SKM-1 (cell line): Measurements from ENCODE around the gene LSMEM2.
"Not testable (repeated sequence)": the region's sequence is repeated elsewhere in the genome, so short reads cannot be mapped to it uniquely, and the experiment has no call there.

Experiments
- DNase-seq: peaks from one replicate; lab custom pipeline; 2025; ENCODE audit not compliant: unreplicated experiment; lab: John Stamatoyannopoulos, UW

Gene LSMEM2

DNA sequence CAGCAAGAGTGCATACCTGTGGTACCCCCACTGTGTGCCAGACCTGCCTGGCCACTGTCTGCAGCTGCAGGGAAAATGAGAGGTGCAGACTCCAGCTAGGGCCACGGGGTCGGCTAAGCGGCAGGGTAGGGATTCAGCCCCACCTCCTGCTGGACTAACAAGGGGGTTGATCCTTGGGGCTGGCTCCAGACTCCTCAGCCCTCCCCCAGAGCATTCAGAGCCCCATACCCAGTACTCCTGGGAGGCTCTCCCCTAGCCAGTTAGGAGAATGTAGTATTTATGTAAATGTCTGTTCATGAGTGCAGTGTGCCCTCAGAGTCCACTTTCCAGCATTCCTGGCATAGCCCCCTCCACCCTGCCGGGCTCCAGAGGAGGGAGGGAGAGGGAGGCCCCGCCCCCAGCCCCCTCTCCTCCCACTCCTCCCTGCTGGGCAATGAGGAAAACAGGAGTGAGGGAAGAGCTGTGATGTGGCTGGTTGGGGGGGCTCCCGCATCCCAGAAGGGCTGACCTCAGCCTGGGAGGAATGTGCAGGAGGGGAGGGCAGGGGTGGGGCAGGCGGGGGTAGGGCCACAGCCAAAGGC is 14.4 kb upstream of the LSMEM2 start:
- DNase-seq: no peak

DNA sequence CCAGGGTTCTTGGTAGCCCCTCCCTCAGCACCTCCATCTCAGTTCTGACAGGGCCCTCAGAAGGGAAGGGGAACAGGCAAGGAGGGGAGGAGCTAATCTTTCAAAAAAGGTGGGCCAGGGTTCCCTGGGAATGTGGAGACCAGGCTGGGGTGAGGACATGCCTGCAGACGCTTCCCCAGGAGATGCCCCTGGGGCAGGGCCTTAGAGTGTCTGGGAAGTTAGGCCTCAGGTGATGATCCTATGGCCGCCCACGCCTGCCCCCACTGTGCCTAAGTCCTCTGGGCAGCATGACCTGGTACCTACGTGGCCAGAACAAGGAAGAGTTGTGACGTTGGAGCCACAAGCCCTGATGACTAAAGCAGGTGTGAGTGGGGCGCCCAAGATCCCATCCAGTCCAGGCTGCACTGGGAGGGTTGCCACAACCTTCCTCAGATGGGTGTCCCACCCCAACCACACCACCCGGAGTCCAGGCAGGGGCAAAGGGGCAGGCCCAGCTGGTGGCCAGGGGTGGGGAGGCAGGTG is 13.9 kb upstream of the LSMEM2 start:
- no peak for DNase-seq

DNA sequence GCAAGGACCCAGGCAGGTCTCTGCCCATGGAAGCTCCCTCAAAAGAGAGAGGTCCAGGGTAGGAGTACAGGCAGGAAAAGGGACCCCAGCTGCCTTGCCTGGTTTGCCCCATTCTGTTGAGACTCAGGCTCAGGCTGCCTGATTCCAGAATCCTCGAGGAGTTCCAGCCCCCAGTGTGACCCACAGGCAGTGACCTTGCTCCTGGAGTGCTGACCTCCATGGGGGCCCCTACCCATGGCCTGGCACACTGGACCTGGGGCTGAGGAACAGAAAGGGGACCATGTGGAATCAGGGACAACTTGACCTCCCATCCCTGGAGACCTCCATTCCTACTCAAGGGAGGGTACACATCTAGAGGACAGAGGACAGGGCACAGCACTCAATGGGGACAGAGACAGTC is 13.3 kb upstream of the LSMEM2 start:
- DNase-seq: no peak

DNA sequence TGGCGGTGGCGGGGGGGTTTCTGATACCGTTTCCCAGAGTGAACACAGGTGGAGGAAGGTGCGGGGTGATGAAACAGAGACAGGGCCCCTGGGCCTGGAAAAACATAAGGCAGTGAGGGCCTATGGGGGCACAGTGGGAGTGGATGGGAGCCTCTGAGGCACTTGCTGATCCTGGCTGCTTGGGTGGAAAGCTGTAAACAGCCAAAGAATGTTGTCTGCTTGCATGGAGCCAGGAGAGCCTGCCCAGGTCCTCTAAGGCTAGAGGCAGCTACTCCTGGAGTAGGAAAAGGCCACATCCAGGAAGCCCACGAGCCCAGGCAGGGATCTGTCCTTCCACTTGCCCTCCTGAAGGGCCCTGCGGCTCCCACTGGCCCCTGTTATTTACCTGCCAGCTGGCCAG is 12.9 kb upstream of the LSMEM2 start:
- DNase-seq: no peak

DNA sequence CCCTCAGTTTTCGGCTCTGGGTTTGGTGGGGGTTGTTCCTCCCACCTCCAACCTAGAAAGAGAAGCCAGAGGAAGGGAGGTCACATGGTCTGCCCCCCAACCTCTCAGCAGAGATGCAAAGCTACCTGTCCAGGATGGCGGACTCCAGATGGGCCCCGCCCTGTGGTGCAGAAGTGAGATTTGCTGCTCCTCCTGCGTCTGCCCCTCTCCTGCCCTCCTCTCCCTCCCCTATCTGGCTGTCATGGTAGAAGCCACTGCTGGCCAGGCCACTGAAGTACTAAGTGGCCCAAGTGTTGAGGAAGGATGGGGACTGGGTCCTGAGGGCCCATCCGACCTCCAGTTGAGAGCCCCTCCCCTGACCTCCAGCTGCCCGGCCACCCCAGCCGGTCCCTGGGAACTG is 12.1 kb upstream of the LSMEM2 start:
- DNase-seq: no peak

DNA sequence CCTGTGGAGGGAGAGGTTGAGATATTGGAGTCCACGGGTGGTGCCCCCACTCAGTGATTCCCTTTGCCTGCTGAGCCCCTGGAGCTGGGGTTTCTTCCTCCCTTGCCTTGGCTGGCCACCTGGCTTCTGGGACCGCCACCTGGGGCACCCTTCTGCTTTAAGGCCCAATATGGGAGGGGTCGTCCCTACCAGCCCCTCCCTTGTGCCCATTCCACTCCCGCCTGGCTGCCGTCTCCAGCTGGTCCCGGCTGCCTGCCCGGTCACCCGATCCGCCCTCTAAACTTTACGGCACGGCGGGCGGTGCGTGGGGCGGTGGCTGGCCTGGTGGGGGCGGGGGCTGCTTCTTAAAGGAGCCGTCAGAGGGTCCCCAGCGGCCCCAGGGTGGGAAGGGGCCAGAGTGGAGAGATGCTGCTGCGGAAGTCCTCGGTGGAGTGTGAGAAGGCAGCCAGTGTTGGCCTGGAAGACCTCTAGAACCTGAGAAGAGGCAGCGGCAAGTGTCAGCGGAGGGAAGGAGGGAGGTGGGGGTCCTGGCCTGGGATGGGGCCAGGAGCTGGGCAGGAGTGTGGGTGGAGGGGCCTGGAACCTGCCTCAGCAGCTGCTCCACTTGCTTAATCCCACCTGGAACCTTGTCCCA is 11.5 kb upstream of the LSMEM2 start:
- no peak for DNase-seq

DNA sequence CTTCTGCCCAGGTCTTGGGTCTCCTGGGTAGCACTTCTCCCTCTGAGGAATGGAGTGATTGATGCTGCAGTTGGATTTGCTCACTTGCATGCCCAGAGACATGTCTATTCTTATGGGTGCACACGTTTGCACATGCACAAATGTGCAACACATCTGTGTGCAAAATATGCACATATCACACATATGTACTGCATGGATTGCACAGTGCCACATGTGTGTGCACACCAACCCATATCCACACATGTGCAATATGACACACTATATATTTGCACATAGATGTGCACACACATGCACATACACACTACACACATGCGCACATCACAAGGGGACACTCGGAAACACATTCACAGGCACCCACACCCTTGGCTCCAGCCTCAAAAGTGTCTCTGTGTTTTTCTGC is 10.6 kb upstream of the LSMEM2 start:
- no peak for DNase-seq

DNA sequence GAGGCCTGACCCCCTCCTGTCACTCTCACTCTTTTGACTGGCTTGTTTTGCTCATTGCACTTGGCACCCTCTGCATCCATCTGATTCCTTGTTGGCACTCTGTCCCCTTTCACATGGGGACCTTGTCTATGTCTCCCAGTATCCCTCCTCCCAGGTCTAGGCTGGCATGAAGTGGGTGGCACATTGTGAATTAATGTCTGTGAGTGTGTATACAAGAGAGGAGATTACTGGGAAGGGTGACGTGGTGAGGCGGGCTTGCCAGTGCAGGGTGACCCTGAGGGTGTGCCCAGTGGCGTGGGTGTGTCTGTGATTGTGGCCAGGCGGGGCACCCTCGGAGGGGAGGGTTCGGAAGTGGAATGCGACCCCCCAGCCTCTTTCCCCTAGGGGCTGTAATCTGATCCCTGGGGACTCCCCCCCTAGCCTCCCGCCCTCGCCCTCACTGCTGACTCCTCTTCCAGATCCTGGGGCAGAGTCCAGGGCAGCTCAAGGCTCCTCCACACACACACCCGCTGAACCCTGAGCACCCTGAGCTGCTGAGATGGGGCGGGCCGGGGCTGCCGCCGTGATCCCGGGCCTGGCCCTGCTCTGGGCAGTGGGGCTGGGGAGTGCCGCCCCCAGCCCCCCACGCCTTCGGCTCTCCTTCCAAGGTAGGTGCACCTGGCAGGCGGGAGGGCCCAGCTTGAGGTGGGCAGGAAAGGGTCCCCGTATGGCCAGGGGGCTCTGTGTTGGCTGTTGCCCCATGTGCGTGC is 10.0 kb upstream of the LSMEM2 start, which contains the start of gene SEMA3B:
Gene SEMA3B, plus strand, starts transcription at position 445 of the 749 bp plus-strand sequence. Its CDS starts 94 bp downstream, at position 539.
- no peak for DNase-seq

DNA sequence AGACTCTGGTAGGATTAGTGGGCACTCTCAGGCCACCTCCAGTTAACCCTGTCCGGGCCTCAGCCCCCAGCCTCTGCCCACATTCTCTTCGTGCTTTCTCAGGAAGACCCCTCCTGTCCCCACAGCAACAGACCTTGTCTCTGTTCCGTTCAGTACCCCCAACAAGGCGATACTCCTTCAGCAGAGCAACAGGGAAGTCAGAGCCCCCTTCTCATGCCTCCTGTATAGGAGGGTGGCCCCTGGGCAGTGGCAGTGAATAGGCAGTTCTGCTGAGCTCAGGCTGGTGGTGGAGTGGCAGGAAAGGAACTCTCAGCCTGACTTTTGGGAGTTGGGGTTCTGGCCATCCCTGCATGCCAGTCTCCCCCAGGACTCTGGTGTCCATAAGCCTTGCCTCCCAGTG is 9.4 kb upstream of the LSMEM2 start:
- no peak for DNase-seq

DNA sequence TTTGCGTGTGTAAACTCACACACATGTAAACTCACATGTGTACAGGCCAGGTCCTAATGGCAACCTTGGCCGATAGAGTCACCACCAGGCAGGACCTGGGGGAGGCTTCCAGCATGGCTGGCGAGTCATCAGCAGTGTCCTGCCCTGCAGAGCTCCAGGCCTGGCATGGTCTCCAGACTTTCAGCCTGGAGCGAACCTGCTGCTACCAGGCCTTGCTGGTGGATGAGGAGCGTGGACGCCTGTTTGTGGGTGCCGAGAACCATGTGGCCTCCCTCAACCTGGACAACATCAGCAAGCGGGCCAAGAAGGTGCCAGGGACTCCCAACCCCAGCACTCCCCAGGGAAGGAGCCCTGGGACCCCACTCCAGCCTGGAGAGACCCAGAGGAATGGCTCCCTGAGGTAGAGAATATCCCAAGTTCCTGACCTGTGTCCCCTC is 8.9 kb upstream of the LSMEM2 start:
- no peak for DNase-seq

DNA sequence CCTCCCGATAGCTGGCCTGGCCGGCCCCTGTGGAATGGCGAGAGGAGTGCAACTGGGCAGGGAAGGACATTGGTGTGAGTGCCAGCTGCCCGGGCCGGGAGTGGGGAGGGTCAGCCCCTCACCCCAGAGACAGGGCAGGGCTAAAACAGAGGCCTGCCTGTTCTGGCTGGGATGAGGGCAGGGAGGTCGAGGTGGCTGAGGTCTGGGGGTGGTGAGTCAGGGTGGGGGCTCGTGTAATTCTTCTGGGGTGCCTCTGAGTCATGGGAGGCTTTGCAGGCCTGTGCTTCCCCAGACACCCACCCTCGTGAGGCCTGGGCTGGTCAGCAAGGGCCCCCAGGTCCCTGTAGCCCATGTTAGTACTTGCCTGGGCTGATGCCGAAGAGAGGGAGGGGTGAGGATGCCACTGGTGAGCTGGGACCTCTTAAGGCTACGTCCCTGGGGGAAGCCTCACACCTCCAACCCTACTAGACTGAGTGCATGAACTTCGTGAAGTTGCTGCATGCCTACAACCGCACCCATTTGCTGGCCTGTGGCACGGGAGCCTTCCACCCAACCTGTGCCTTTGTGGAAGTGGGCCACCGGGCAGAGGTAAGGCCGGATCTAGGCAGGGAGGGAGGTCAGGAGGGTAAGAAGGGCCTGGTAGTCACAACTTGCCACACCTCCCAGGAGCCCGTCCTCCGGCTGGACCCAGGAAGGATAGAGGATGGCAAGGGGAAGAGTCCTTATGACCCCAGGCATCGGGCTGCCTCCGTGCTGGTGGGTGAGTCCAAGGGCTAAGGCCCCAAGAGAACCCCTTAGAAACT is 8.3 kb upstream of the LSMEM2 start:
- DNase-seq: no peak

DNA sequence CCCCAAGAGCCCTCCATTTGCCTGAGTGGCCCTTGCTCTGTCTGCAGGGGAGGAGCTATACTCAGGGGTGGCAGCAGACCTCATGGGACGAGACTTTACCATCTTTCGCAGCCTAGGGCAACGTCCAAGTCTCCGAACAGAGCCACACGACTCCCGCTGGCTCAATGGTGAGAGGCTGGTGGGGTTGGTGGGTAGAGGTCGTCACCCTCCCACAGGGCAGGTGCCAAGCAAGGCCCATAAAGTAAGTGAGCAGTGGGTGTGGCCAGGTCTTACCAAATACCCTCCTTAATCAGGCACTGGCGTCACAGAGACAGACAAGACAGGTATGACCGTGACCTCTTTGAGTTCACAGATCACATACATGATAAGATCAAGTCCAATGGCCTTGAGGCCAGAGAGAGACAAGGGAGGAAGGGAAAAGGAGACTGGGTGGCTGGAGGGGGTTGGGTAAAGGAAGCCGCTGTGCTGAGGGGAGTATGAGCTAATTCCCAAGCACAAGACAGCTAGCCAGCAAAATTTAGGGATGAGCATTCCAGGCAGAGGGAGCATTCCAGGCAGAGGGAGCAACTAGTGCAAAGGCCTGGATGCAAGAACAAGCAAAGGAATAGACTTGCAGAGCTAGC is 7.5 kb upstream of the LSMEM2 start:
- DNase-seq: no peak

DNA sequence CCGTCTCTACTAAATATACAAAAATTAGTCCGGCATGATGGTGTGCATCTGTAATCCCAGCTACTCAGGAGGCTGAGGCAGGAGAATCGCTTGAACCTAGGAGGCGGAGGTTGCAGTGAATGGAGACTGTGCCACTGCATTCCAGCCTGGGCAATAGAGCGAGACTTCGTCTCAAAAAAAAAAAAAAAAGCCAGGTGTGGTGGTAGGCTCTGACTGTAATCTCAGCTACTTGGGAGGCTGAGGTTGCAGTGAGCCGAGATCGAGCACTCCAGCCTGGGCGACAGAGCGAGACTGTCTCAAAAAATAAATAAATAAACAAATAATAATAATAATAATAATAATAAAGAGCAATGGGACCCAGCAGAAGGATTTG is 6.4 kb upstream of the LSMEM2 start:
- not testable (repeated sequence) for DNase-seq

DNA sequence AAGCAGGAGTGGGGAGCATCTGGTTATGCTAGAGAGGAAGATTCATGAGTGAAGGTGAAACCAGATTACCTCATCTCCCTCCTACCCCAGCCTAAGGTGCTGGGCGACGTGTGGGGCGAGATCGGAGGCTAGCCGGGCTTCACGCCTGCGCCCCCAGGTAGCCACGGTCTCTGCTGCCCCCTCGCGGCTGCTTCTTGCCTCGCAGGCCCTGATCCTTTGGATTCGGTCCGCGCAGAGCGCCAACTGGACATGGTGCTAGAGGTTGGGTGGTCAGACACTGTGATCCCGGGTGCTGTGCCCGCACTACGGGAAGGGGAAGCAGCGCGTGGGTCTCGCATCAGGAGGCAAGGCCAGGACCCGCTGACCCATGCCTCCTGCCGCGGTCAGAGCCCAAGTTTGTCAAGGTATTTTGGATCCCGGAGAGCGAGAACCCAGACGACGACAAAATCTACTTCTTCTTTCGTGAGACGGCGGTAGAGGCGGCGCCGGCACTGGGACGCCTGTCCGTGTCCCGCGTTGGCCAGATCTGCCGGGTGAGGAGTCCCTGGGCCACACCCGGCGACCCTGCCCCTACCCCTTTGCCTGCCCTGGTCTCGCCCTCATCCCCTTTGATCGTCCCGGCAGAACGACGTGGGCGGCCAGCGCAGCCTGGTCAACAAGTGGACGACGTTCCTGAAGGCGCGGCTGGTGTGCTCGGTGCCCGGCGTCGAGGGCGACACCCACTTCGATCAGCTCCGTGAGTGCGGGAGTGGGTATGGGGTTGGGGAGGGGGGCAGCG is 5.8 kb upstream of the LSMEM2 start:
- peak; percentile 58 for DNase-seq

DNA sequence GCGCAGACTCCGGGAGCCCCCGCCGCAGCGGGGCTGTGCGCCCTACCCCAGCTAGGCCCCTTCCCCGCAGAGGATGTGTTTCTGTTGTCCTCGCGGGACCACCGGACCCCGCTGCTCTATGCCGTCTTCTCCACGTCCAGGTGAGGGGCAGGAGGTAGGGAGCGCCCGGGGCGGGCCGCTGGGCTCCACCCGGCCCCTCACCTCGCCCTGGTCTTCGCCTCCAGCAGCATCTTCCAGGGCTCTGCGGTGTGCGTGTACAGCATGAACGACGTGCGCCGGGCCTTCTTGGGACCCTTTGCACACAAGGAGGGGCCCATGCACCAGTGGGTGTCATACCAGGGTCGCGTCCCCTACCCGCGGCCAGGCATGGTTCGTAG is 5.2 kb upstream of the LSMEM2 start:
- DNase-seq: no peak

DNA sequence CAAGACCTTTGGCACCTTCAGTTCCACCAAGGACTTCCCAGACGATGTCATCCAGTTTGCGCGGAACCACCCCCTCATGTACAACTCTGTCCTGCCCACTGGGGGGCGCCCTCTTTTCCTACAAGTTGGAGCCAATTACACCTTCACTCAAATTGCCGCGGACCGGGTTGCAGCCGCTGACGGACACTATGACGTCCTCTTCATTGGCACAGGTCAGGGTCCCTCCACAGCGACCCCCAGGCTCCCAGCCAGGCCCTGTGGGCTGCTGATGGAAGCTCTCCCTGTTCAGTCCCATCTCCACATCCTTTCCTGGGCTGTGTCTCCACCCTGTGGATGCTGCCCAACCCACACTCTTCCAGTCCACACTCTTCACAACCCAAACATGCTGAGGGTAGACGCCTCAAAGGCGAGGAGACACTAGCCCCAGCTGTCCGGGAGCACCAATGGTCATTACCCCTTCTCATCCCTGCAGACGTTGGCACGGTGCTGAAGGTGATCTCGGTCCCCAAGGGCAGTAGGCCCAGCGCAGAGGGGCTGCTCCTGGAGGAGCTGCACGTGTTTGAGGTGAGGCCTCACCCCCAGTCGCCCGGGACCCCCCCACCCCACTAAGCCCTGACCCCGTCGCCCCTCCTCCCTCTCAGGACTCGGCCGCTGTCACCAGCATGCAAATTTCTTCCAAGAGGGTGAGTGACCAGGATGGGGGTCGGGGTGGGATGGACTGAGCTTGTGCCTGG is 4.3 kb upstream of the LSMEM2 start:
- peak; percentile 35 for DNase-seq

DNA sequence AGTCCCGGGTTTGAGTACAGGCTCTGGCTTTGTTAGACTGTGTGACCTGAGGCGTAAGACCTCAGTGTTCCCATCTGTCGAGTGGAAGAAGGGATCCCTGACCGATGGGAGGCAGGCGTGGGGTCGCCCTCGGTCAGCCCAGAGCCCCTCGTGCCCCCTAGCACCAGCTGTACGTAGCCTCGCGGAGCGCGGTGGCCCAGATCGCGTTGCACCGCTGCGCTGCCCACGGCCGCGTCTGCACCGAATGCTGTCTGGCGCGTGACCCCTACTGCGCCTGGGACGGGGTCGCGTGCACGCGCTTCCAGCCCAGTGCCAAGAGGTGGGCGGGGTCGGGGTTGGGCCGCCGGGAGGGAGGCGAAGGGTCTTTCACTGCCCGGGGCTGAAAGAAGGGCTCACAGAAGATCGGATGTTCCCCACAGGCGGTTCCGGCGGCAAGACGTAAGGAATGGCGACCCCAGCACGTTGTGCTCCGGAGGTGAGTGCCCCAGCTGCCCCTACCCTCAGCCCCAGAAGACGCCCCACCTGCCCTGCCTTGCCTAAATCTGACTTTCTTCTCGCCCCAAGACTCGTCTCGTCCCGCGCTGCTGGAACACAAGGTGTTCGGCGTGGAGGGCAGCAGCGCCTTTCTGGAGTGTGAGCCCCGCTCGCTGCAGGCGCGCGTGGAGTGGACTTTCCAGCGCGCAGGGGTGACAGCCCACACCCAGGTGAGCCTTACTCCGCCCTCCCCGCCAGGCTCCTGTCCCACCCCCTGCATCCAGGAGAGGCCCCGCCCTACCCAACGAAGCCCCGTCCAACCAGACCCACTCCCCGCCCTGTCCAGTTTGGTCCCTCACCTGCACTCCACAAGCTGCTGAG is 3.5 kb upstream of the LSMEM2 start:
- no peak for DNase-seq

DNA sequence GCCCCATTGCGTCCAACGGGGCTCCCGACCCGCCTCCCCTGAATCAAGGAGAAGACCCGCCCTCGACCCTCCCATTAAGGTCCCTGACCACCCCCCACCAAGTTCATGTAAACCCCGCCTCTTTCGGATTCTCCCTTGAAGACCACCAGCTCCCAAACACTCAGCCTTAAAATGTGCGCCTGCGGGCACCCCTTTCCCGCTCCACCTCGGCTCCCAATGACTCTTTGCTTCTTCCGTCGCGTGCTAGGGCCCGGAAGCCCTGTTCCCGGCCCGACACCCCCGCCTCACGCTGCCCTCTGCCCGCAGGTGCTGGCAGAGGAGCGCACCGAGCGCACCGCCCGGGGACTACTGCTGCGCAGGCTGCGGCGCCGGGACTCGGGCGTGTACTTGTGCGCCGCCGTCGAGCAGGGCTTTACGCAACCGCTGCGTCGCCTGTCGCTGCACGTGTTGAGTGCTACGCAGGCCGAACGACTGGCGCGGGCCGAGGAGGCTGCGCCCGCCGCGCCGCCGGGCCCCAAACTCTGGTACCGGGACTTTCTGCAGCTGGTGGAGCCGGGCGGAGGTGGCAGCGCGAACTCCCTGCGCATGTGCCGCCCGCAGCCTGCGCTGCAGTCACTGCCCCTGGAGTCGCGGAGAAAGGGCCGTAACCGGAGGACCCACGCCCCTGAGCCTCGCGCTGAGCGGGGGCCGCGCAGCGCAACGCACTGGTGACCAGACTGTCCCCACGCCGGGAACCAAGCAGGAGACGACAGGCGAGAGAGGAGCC is 2.7 kb upstream of the LSMEM2 start:
- no peak for DNase-seq
